Activated CD4-positive, CD25-positive, alpha-beta regulatory T cell treated with anti-CD3 and anti-CD28 coated beads, Interleukin-2, amount 50 U/mL, for 72 hours (primary cell): ENCODE results near the gene COL6A1.
"Not testable (repeated sequence)": the region's sequence is repeated elsewhere in the genome, so short reads cannot be mapped to it uniquely, and the experiment has no call there.

ENCODE experiments used
- DNase-seq: peaks from one replicate; pipeline ENCODE4 v3.0.0; 2021

The COL6A1 gene

GRCh38 chr21:46033410-46034400, 52.1 kb downstream of the COL6A1 start:
- no peak for DNase-seq

GRCh38 chr21:46035809-46036695, 54.5 kb downstream of the COL6A1 start:
- no peak for DNase-seq

- no peak for DNase-seq
Measured at GRCh38 chr21:46036696-46037330, 55.2 kb downstream of the COL6A1 start.

GRCh38 chr21:46037331-46038325, 56.1 kb downstream of the COL6A1 start:
- DNase-seq = no peak

- DNase-seq = no peak
Measured at GRCh38 chr21:46038341-46038829, 56.8 kb downstream of the COL6A1 start.

- no peak for DNase-seq
Measured at GRCh38 chr21:46038871-46039397, 57.4 kb downstream of the COL6A1 start.

- DNase-seq = no peak
Measured at GRCh38 chr21:46039891-46040660, 58.5 kb downstream of the COL6A1 start.

- no peak for DNase-seq
Measured at GRCh38 chr21:46040707-46041106, 59.1 kb downstream of the COL6A1 start.

- no peak for DNase-seq
Measured at GRCh38 chr21:46041183-46041582, 59.6 kb downstream of the COL6A1 start.

- DNase-seq = no peak
Measured at GRCh38 chr21:46045154-46045553, 63.6 kb downstream of the COL6A1 start.

- no peak for DNase-seq
Measured at GRCh38 chr21:46046471-46046870, 64.9 kb downstream of the COL6A1 start.

- not testable (repeated sequence) for DNase-seq
Measured at GRCh38 chr21:46046906-46047305, 65.3 kb downstream of the COL6A1 start.

GRCh38 chr21:46048926-46049889, 67.6 kb downstream of the COL6A1 start:
- no peak for DNase-seq

GRCh38 chr21:46049890-46050667, 68.5 kb downstream of the COL6A1 start:
- no peak for DNase-seq

- DNase-seq = no peak
Measured at GRCh38 chr21:46050668-46051378, 69.3 kb downstream of the COL6A1 start.

- DNase-seq = no peak
Measured at GRCh38 chr21:46051379-46051770, 69.8 kb downstream of the COL6A1 start.

- DNase-seq = no peak
Measured at GRCh38 chr21:46051821-46052675, 70.5 kb downstream of the COL6A1 start.
